HG03108 (cell line): ENCODE results near the gene CYP2F1.
"Not testable (repeated sequence)": the region's sequence is repeated elsewhere in the genome, so short reads cannot be mapped to it uniquely, and the experiment has no call there.

Experiments used
- ATAC-seq: cut with Tn5 transposase; IDR thresholded peaks from one replicate; pipeline ENCODE4 v1.9.1; 2021; ENCODE audit warnings: moderate library complexity; ENCODE audit not compliant: unreplicated experiment

Gene CYP2F1, protein sequence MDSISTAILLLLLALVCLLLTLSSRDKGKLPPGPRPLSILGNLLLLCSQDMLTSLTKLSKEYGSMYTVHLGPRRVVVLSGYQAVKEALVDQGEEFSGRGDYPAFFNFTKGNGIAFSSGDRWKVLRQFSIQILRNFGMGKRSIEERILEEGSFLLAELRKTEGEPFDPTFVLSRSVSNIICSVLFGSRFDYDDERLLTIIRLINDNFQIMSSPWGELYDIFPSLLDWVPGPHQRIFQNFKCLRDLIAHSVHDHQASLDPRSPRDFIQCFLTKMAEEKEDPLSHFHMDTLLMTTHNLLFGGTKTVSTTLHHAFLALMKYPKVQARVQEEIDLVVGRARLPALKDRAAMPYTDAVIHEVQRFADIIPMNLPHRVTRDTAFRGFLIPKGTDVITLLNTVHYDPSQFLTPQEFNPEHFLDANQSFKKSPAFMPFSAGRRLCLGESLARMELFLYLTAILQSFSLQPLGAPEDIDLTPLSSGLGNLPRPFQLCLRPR

GRCh38 chr19:41114132-41114531 is at the start of gene CYP2F1:
CYP2F1 (plus strand) TSS chr19:41114432; CDS start chr19:41116189, 1,757 bp downstream.
- no peak for ATAC-seq

GRCh38 chr19:41064974-41065569 is 49.2 kb upstream of the CYP2F1 start:
- ATAC-seq = no peak

GRCh38 chr19:41076286-41076685 is 37.9 kb upstream of the CYP2F1 start:
- ATAC-seq = no peak

- no peak for ATAC-seq
These were observed 30.7 kb upstream of the CYP2F1 start for GRCh38 chr19:41083516-41083915.

GRCh38 chr19:41085748-41086415 is 28.4 kb upstream of the CYP2F1 start:
- ATAC-seq = no peak

GRCh38 chr19:41088151-41088550 is 26.1 kb upstream of the CYP2F1 start, which contains the start of gene CYP2A13:
CYP2A13 (plus strand) TSS chr19:41088451; CDS start chr19:41088472, 21 bp downstream.
- ATAC-seq = no peak

- no peak for ATAC-seq
These were observed 24.3 kb upstream of the CYP2F1 start for GRCh38 chr19:41089959-41090358.

GRCh38 chr19:41095703-41096102 is 18.5 kb upstream of the CYP2F1 start:
- no peak for ATAC-seq

- ATAC-seq = no peak
These were observed 17.9 kb upstream of the CYP2F1 start for GRCh38 chr19:41096353-41096752.

DNA sequence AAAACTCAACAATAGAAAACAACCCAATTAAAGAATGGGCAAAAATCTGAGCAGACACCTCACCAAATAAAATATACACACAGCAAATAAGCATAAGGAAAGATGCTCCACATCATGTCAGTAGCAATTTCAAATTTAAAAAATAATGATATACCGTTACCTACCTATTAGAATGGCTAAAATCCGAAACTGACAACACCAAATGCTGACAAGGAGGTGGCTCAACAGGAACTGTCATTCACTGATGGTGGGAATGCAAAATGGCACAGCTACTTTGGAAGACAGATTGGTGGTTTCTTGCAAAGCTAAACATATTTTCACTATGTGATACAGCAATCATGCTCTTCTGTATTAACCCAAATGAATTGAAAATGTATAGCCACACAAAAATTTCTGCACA is 16.9 kb upstream of the CYP2F1 start:
- no peak for ATAC-seq

DNA sequence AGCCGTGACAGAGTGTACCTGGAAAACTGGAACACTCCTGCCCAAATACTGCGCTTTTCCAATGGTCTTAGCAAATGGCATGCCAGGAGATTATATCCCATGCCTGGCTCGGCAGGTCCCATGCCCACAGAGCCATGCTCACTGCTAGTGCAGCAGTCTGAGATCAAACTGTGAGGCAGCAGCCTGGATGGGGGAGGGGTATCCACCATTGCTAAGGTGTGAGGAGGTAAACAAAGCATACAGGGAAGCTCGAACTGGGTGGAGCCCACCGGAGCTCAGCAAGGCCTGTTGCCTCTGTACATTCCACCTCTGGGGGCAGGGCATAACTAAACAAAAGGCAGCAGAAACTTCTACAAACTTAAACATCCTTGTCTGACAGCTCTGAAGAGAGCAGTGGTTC is 15.5 kb upstream of the CYP2F1 start:
- ATAC-seq = no peak

- not testable (repeated sequence) for ATAC-seq
These were observed 12.0 kb upstream of the CYP2F1 start for GRCh38 chr19:41102210-41102609.

- ATAC-seq = no peak
These were observed 8.1 kb upstream of the CYP2F1 start for GRCh38 chr19:41106177-41106576.

DNA sequence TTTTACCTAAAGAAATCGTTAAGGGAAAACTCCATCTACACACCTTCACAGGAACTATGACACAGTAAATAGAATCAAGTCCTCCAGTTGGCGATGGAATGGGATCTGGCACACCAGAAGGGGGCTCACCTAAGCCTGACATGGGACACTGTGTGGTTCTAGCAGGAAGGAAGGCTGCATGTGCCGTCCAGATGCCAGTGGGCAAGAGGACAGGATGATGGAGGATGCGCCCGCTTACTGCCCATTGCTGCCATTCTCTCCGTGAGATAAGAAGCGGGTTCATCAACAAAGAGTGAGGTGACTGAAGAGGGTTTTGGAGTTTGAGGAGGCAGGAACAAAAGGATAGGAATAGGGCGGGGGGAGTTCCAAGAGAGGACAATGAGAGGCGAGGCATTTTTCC is 2.9 kb upstream of the CYP2F1 start:
- no peak for ATAC-seq

GRCh38 chr19:41111750-41112295 is 2.4 kb upstream of the CYP2F1 start:
- ATAC-seq = no peak

- no peak for ATAC-seq
These were observed 1.4 kb upstream of the CYP2F1 start for GRCh38 chr19:41112728-41113290.

- ATAC-seq = no peak
These were observed 2.0 kb downstream of the CYP2F1 start for GRCh38 chr19:41116261-41116660.

DNA sequence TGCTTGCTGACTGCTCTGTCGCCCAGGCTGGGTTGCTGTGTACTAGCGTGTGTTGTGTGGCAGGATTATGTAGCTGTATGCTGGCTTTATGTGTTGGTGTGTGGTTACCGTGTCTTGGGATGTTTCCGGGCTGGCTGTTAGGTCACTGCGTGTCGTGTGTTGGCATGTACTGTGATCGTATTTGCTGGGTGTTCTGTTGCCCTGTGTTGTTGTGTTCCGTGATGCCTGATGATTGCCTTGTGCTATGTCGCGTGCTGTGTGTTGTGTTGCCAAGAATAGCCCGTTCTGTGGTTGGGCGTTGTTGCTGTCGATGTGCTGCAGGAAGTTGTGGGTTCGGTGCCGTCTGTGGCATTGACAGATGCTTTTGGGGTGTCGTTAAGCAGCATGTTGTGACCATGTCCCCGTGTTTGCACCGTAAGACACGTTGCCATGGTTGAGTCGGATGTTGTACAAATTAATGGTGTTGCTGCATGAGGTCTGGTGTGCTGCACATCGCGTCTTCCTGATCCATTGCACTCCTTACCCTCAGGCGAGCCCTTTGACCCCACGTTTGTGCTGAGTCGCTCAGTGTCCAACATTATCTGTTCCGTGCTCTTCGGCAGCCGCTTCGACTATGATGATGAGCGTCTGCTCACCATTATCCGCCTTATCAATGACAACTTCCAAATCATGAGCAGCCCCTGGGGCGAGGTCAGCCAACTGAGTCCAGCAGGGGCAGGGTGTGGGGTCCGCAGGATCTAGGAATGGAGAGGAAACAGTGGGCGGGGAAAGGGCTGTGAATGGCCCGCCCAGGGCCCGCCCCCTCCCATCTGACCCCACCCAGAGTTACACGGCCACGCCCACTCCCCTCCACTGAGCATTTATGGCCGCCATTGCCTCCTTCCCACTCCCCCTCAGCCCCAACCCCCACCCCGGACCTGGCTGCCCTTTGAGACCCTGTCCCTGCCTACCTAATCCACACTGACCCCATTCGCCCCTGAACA is 7.0 kb downstream of the CYP2F1 start:
- not testable (repeated sequence) for ATAC-seq

DNA sequence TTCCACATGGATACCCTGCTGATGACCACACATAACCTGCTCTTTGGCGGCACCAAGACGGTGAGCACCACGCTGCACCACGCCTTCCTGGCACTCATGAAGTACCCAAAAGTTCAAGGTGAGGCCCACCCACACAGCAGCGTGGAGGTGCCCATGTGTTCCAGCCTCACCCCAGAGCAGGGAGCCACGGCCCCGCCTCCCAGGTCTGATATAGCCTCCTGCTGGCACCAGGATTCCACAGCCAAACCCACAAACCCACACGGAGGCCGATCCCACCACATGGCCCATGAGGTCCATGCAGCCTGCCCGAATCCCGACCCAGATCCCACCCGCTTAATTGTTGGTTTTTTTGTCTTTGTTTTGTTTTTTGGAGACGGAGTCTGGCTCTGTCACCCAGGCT is 8.6 kb downstream of the CYP2F1 start:
- ATAC-seq = not testable (repeated sequence)
